Smooth muscle cell (in vitro differentiated cells): ENCODE data around the gene ZNF526. TPM values are rescaled to one million over a fixed set of nuclear protein-coding genes. Genes with fewer than 3 reads are reported as not detected.

ENCODE experiments used
- DNase-seq: peaks from one replicate; lab custom pipeline; 2025; ENCODE audit not compliant: unreplicated experiment; lab: John Stamatoyannopoulos, UW
- H2AFZ ChIP-seq: fragments of 200-600 bp; sonication (generic); 2 replicates; pipeline ENCODE4 v1.6.0; 2016; ENCODE audit warnings: antibody characterized with exemption, low read depth, mild to moderate bottlenecking
- H3F3A ChIP-seq: fragments of 200-600 bp; sonication (generic); 2 replicates; pipeline ENCODE4 v1.6.0; 2017; ENCODE audit warnings: antibody characterized with exemption, low read depth
- H3K27ac ChIP-seq: fragments of 200-600 bp; sonication (generic); 2 replicates; pipeline ENCODE4 v1.5.1; 2016; ENCODE audit warnings: low read depth, mild to moderate bottlenecking
- H3K27me3 ChIP-seq: fragments of 200-600 bp; sonication (generic); 2 replicates; pipeline ENCODE4 v1.6.1; 2016; ENCODE audit warnings: low read depth, mild to moderate bottlenecking
- H3K36me3 ChIP-seq: fragments of 200-600 bp; sonication (generic); 2 replicates; pipeline ENCODE4 v1.5.1; 2016; ENCODE audit warnings: low read depth
- H3K4me1 ChIP-seq: fragments of 200-600 bp; sonication (generic); 2 replicates; pipeline ENCODE4 v1.5.1; 2016; ENCODE audit warnings: low read depth
- H3K4me2 ChIP-seq: fragments of 200-600 bp; sonication (generic); 2 replicates; pipeline ENCODE4 v1.6.0; 2016; ENCODE audit warnings: mild to moderate bottlenecking
- H3K4me3 ChIP-seq: fragments of 200-600 bp; sonication (generic); 2 replicates; pipeline ENCODE4 v1.5.1; 2016; ENCODE audit warnings: mild to moderate bottlenecking
- H3K79me2 ChIP-seq: fragments of 200-600 bp; sonication (generic); 2 replicates; pipeline ENCODE4 v1.6.0; 2016; ENCODE audit warnings: low read depth, mild to moderate bottlenecking
- H3K9ac ChIP-seq: fragments of 200-600 bp; sonication (generic); 2 replicates; pipeline ENCODE4 v1.6.0; 2016; ENCODE audit warnings: low read depth
- H3K9me3 ChIP-seq: fragments of 200-600 bp; sonication (generic); replicated peaks from 2 replicates; pipeline ENCODE4 v1.5.1; 2016; ENCODE audit warnings: low read depth
- H4K20me1 ChIP-seq: fragments of 200-600 bp; sonication (generic); 2 replicates; pipeline ENCODE4 v1.6.0; 2016; ENCODE audit warnings: low read depth
- CTCF ChIP-seq: fragments of 200-600 bp; sonication (generic); IDR thresholded peaks from 2 replicates; pipeline ENCODE4 v1.5.1; 2017; ENCODE audit warnings: borderline replicate concordance, mild to moderate bottlenecking, antibody characterized with exemption; ENCODE audit not compliant: insufficient read depth, poor library complexity, severe bottlenecking
- WGBS: methylation state at CpG from one replicate; pipeline ENCODE4 v1.1.7; 2016; ENCODE audit warnings: low lambda C conversion rate; 5-methylcytosine and 5-hydroxymethylcytosine counted together
- polyA plus RNA-seq: library from polyadenylated mRNA; unstranded; fragments of >200 nt; fragmentation: Nextera tagmentation; extraction: Ambion mirVana; gene quantifications from 2 replicates; pipeline ENCODE4 v1.2.1, GENCODE V29; 2016
- total RNA-seq: library from RNA; depleted of rRNA; stranded (reverse); fragments of >200 nt; gene quantifications from 2 replicates; pipeline ENCODE4 v1.2.3, GENCODE V29; 2014

ZNF526 gene
- total and polyA plus RNA-seq, 2 experiments from 2014 or later = 5.0 to 12.1 TPM

DNA sequence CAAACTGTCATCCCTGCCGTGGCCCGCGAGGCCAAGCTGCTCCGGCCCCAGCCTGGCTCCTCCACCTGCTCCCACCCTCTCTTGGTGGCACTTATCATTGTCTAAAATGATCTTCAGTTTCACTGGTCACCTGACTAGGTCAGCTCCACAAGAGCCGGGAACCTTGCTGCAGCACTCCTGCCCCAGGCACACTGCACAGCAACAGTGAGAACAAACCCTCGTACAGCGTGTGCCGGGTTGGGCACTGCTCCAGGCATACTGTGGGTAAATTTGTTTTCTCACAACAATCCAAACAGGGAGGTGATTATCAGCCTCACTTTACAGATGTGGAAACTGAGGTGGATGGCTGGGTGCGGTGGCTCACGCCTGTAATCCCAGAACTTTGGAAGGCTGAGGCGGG is 11.5 kb upstream of the ZNF526 start:
- peak overlapping the region; percentile 86 for H3K27ac ChIP-seq
- H3K4me1 ChIP-seq = no peaks in the 10 kb centered on the region
- H3K9ac ChIP-seq = no peak overlapping the region
- no peak overlapping the region for H3K4me2 ChIP-seq
- no peaks in the 10 kb centered on the region for H3F3A ChIP-seq
- H3K79me2 ChIP-seq = peaks cover 14% of the 10 kb centered on the region
- no peaks in the 10 kb centered on the region for H3K36me3 ChIP-seq
- 95% methylated on average over 11 of the region's 11 CpGs for WGBS
- no peaks in the 10 kb centered on the region for H3K27me3 ChIP-seq
- H2AFZ ChIP-seq = no peak overlapping the region
- no peaks in the 10 kb centered on the region for H3K9me3 ChIP-seq
- H3K4me3 ChIP-seq = no peak overlapping the region
- H4K20me1 ChIP-seq = peaks cover 22% of the 10 kb centered on the region
- no peak for DNase-seq
- no peak for TF ChIP-seq CTCF

DNA sequence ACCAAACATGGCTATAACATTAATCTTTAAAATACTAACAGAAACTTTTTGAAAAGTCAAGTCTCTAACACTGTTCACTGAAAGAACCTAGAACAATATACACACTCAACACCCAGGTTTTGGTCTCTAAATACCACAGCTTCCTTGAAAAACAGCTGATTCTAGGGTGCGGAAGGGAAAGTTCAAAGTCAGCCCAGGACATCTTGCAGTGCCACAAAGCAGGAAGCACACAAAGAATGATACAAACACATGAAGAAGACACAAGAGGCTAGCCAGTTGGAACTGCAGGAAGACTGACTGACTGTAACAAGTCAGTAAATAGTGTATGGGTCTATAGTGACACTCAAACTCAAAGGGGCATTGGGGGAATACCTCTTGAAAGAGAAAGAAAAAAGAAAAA is 7.2 kb upstream of the ZNF526 start:
- DNase-seq = no peak
- no peak overlapping the region for H3K9ac ChIP-seq
- H3K4me1 ChIP-seq = peaks cover 10% of the 10 kb centered on the region
- H3K27ac ChIP-seq = no peak overlapping the region
- no peak for TF ChIP-seq CTCF
- peaks cover 40% of the 10 kb centered on the region for H4K20me1 ChIP-seq
- peaks cover 45% of the 10 kb centered on the region for H3K79me2 ChIP-seq
- no peak overlapping the region for H3K4me3 ChIP-seq
- no peaks in the 10 kb centered on the region for H3K36me3 ChIP-seq
- H3K9me3 ChIP-seq = no peaks in the 10 kb centered on the region
- no peak overlapping the region for H3K4me2 ChIP-seq
- no peaks in the 10 kb centered on the region for H3F3A ChIP-seq
- no peak overlapping the region for H2AFZ ChIP-seq
- no peaks in the 10 kb centered on the region for H3K27me3 ChIP-seq
- 97% methylated on average over 1 of the region's 1 CpG for WGBS

DNA sequence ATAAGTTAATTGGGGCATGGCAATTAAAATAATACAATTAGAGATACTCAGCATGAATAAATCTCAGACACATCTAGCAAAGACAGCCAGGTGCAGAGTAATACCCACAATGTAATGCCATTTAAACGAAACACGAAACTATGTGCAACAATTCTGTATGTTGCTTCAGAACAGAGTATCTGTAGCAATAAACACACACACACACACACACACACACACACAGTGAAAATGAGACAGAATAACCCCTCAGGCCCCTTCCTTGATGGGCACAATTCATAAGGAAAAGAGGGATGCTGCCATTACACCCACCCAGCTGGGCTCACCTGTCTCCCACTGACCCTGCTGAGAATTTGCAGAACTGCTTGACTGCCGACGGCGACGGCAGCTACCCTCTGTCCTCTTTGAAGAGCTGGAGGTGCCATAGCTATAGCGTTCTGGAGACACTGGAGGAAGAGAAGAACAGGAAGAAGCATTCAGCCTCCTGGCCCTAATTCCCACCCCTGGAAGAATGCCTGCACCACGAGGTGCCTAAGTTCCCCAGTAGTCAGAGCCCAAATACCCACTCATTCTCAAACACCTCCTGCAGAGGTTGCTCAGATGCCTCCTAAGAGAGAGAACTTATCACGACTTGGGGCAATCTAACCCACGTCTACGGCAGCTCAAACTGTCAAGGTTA is 5.2 kb upstream of the ZNF526 start:
- Histone ChIP-seq H3K4me2 (no peak overlapping the region), H3K36me3 (no peaks in the 10 kb centered on the region), H3K27ac (no peak overlapping the region), H3K9me3 (no peaks in the 10 kb centered on the region), H3F3A (peaks cover 16% of the 10 kb centered on the region), H4K20me1 (peaks cover 40% of the 10 kb centered on the region), H3K4me1 (peaks cover 20% of the 10 kb centered on the region), H3K79me2 (peaks cover 45% of the 10 kb centered on the region), H3K4me3 (no peak overlapping the region), H3K9ac (no peak overlapping the region), H3K27me3 (no peaks in the 10 kb centered on the region), H2AFZ (no peak overlapping the region)
- WGBS = 94% methylated on average over 11 of the region's 11 CpGs
- TF ChIP-seq CTCF = no peak
- DNase-seq = no peak
